SK-N-SH treated with all-trans-retinoic acid at 6 μM for 48 hours (cell line): ENCODE results near the gene DTX1.

Experiments used
- ATAC-seq: fragments of 200-7000 bp; cut with Tn5 transposase; 3 replicates; pipeline ENCODE4 v1.9.1; 2020; ENCODE audit warnings: mild to moderate bottlenecking, moderate library complexity
- ARNTL ChIP-seq: fragments of 450-650 bp; formaldehyde crosslinking; IDR thresholded peaks from 2 replicates; pipeline ENCODE4 v1.5.0; 2020; ENCODE audit warnings: low read depth, mild to moderate bottlenecking, moderate library complexity, borderline replicate concordance
- BACH2 ChIP-seq: fragments of 250-450 bp; sonication (Bioruptor Pico); IDR thresholded peaks from 2 replicates; pipeline ENCODE4 v1.9.0; 2021; ENCODE audit warnings: mild to moderate bottlenecking, borderline replicate concordance
- CREB5 ChIP-seq: fragments of 250-450 bp; sonication (Bioruptor Pico); IDR thresholded peaks from 2 replicates; pipeline ENCODE4 v1.5.1; 2020; ENCODE audit warnings: low read depth, mild to moderate bottlenecking, moderate library complexity
- CSDC2 ChIP-seq: fragments of 250-450 bp; sonication (Bioruptor Pico); IDR thresholded peaks from 2 replicates; pipeline ENCODE4 v1.5.0; 2020; ENCODE audit warnings: mild to moderate bottlenecking, moderate library complexity
- CSRNP3 ChIP-seq: fragments of 250-450 bp; sonication (Bioruptor Pico); IDR thresholded peaks from 2 replicates; pipeline ENCODE4 v1.5.1; 2021; ENCODE audit warnings: mild to moderate bottlenecking, moderate library complexity
- ESRRG ChIP-seq: fragments of 250-450 bp; sonication (Bioruptor Pico); IDR thresholded peaks from 2 replicates; pipeline ENCODE4 v1.6.1; 2021; ENCODE audit warnings: mild to moderate bottlenecking
- GLIS3 ChIP-seq: fragments of 250-450 bp; sonication (Bioruptor Pico); IDR thresholded peaks from 2 replicates; pipeline ENCODE4 v1.5.0; 2020; ENCODE audit warnings: mild to moderate bottlenecking, moderate library complexity
- ISL1 ChIP-seq: fragments of 250-450 bp; sonication (Bioruptor Pico); IDR thresholded peaks from 2 replicates; pipeline ENCODE4 v2.1.2; 2022; ENCODE audit warnings: mild to moderate bottlenecking, moderate library complexity
- OSR1 ChIP-seq: fragments of 250-450 bp; sonication (Bioruptor Pico); IDR thresholded peaks from 2 replicates; pipeline ENCODE4 v1.8.0; 2022; ENCODE audit warnings: moderate library complexity, mild to moderate bottlenecking, inconsistent platforms
- PATZ1 ChIP-seq: fragments of 250-450 bp; sonication (Bioruptor Pico); IDR thresholded peaks from 2 replicates; pipeline ENCODE4 v1.8.0; 2020; ENCODE audit warnings: mild to moderate bottlenecking, moderate library complexity, borderline replicate concordance
- POU6F1 ChIP-seq: fragments of 250-450 bp; sonication (Bioruptor Pico); IDR thresholded peaks from 2 replicates; pipeline ENCODE4 v1.8.0; 2021; ENCODE audit warnings: low read depth, mild to moderate bottlenecking, moderate library complexity, borderline replicate concordance
- RARB ChIP-seq: fragments of 250-450 bp; sonication (Bioruptor Pico); IDR thresholded peaks from 2 replicates; pipeline ENCODE4 v1.8.0; 2021; ENCODE audit warnings: mild to moderate bottlenecking, moderate library complexity
- SNAI2 ChIP-seq: fragments of 250-450 bp; sonication (Bioruptor Pico); IDR thresholded peaks from 2 replicates; pipeline ENCODE4 v1.5.0; 2020; ENCODE audit warnings: mild to moderate bottlenecking, moderate library complexity
- TCF4 ChIP-seq: fragments of 250-450 bp; sonication (Bioruptor Pico); IDR thresholded peaks from 2 replicates; pipeline ENCODE4 v1.8.0; 2021; ENCODE audit warnings: mild to moderate bottlenecking, moderate library complexity, borderline replicate concordance
- TOX ChIP-seq: fragments of 250-450 bp; sonication (Bioruptor Pico); IDR thresholded peaks from 2 replicates; pipeline ENCODE4 v1.8.0; 2021; ENCODE audit warnings: mild to moderate bottlenecking, moderate library complexity, borderline replicate concordance
- ZC3H10 ChIP-seq: fragments of 250-450 bp; sonication (Bioruptor Pico); IDR thresholded peaks from 2 replicates; pipeline ENCODE4 v1.5.1; 2021; ENCODE audit warnings: mild to moderate bottlenecking, moderate library complexity
- ZFP30 ChIP-seq: fragments of 450-650 bp; formaldehyde crosslinking; IDR thresholded peaks from 2 replicates; pipeline ENCODE4 v1.5.0; 2022; ENCODE audit warnings: mild to moderate bottlenecking, moderate library complexity
- ZNF565 ChIP-seq: fragments of 450-650 bp; formaldehyde crosslinking; conservative IDR thresholded peaks from 2 replicates; pipeline ENCODE4 v1.5.0; 2020; ENCODE audit warnings: low read depth, mild to moderate bottlenecking, moderate library complexity
- ZNF70 ChIP-seq: fragments of 450-650 bp; formaldehyde crosslinking; IDR thresholded peaks from 2 replicates; pipeline ENCODE4 v1.5.0; 2020; ENCODE audit warnings: mild to moderate bottlenecking, moderate library complexity
- ZNF8 ChIP-seq: fragments of 450-650 bp; formaldehyde crosslinking; IDR thresholded peaks from 2 replicates; pipeline ENCODE4 v1.5.0; 2020; ENCODE audit warnings: mild to moderate bottlenecking, moderate library complexity

The DTX1 gene

GRCh38 chr12:113142173-113142885 is 85.8 kb downstream of the DTX1 start:
- no peak for ATAC-seq
- TF ChIP-seq ZNF8 (CRISPR knock-in tag): no peak
- no peak for TF ChIP-seq OSR1
- TF ChIP-seq ESRRG (CRISPR knock-in tag): no peak
- no peak for TF ChIP-seq ZC3H10 (CRISPR knock-in tag)
- TF ChIP-seq CSDC2: no peak
- TF ChIP-seq TOX (CRISPR knock-in tag): no peak
- TF ChIP-seq ARNTL: no peak

GRCh38 chr12:113142886-113143332 is 86.4 kb downstream of the DTX1 start:
- no peak for ATAC-seq
- TF ChIP-seq TCF4: no peak
- no peak for TF ChIP-seq CREB5 (CRISPR knock-in tag)
- no peak for TF ChIP-seq ISL1
- TF ChIP-seq ZNF70: no peak
- no peak for TF ChIP-seq ZC3H10 (CRISPR knock-in tag)
- no peak for TF ChIP-seq ZNF8 (CRISPR knock-in tag)
- no peak for TF ChIP-seq CSDC2
- TF ChIP-seq ARNTL: no peak
- TF ChIP-seq POU6F1 (CRISPR knock-in tag): no peak
- TF ChIP-seq GLIS3: no peak
- TF ChIP-seq CSRNP3 (CRISPR knock-in tag): no peak
- TF ChIP-seq TOX (CRISPR knock-in tag): no peak
- TF ChIP-seq RARB (CRISPR knock-in tag): no peak

GRCh38 chr12:113143959-113144358 is 87.4 kb downstream of the DTX1 start:
- ATAC-seq: no peak
- TF ChIP-seq BACH2 (CRISPR knock-in tag): no peak
- TF ChIP-seq CREB5 (CRISPR knock-in tag): no peak
- TF ChIP-seq SNAI2 (CRISPR knock-in tag): no peak
- no peak for TF ChIP-seq POU6F1 (CRISPR knock-in tag)
- TF ChIP-seq ZNF565 (CRISPR knock-in tag): no peak
- TF ChIP-seq ZFP30 (CRISPR knock-in tag): no peak
- no peak for TF ChIP-seq ZNF8 (CRISPR knock-in tag)
- TF ChIP-seq PATZ1 (CRISPR knock-in tag): no peak
- TF ChIP-seq CSDC2: no peak
- TF ChIP-seq ARNTL: no peak
- no peak for TF ChIP-seq ISL1
- no peak for TF ChIP-seq ZC3H10 (CRISPR knock-in tag)
- no peak for TF ChIP-seq RARB (CRISPR knock-in tag)
- TF ChIP-seq, all 23 proteins: peak for 0
